A673 (cell line): ENCODE data around the gene TIMM13.

Experiments used
- EZH2 ChIP-seq: fragments of 200-600 bp; sonication (generic); IDR thresholded peaks from 2 replicates; pipeline ENCODE4 v1.6.1; 2017; ENCODE audit warnings: borderline replicate concordance, low read depth, mild to moderate bottlenecking, mixed read lengths, antibody characterized with exemption, low read length; ENCODE audit not compliant: poor library complexity, severe bottlenecking
- TF ChIP-seq, protein P1 (sequence below): fragments of 300-800, 200-600 bp; sonication (generic); conservative IDR thresholded peaks from 2 replicates; pipeline ENCODE4 v1.5.1; 2017; ENCODE audit warnings: low read depth, mild to moderate bottlenecking, antibody characterized with exemption, low read length, moderate library complexity, mixed read lengths

DNA sequence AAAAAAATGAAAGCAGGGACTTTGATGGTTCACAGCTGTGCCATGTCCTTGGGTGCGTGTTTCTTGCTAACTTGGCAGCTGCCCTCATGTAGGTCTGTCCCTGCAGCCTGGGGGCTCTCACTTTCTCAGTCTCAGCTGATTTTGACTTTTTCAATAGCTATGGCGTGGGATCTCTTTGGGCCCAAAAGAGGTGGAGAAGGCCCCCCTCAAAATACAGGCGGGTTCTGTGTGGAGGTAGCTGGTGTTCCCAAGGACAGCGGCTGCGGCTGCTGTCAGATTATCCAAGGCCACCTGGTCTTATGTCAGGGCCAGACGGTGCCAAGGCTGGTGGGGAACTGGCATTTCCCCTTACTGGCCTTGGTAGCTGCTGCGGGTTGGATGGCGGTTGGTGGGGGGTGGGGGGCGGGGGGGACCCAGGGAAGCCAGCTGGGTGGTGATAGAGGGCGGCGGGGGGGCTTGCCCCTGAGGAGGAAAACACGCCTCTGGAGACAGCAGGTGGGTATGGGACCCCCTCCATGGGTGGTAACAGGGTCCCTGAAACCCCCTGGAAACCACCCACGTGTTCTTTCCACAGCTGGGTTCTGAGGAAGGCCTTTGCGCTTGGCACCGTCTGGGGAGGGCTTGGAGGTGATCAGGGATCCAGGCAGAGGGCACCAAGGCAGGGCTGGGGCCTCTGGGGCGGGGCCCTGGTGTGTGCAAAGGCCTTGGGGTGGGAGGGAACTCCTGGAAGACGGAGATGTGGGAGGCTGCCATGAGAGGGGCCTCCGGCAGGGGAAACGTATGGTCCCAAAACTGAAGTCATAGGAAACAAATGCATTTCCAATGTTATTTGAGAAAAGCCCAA lies 4.1 kb downstream of the TIMM13 start:
- TF ChIP-seq, protein P1, sequence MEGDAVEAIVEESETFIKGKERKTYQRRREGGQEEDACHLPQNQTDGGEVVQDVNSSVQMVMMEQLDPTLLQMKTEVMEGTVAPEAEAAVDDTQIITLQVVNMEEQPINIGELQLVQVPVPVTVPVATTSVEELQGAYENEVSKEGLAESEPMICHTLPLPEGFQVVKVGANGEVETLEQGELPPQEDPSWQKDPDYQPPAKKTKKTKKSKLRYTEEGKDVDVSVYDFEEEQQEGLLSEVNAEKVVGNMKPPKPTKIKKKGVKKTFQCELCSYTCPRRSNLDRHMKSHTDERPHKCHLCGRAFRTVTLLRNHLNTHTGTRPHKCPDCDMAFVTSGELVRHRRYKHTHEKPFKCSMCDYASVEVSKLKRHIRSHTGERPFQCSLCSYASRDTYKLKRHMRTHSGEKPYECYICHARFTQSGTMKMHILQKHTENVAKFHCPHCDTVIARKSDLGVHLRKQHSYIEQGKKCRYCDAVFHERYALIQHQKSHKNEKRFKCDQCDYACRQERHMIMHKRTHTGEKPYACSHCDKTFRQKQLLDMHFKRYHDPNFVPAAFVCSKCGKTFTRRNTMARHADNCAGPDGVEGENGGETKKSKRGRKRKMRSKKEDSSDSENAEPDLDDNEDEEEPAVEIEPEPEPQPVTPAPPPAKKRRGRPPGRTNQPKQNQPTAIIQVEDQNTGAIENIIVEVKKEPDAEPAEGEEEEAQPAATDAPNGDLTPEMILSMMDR, result no peak
- no peak for TF ChIP-seq EZH2
